Measurements from ENCODE around the gene ARFGAP2.
A peak's percentile ranks its signal among the peaks of the same experiment; 100 is the strongest.

ARFGAP2 gene

DNA sequence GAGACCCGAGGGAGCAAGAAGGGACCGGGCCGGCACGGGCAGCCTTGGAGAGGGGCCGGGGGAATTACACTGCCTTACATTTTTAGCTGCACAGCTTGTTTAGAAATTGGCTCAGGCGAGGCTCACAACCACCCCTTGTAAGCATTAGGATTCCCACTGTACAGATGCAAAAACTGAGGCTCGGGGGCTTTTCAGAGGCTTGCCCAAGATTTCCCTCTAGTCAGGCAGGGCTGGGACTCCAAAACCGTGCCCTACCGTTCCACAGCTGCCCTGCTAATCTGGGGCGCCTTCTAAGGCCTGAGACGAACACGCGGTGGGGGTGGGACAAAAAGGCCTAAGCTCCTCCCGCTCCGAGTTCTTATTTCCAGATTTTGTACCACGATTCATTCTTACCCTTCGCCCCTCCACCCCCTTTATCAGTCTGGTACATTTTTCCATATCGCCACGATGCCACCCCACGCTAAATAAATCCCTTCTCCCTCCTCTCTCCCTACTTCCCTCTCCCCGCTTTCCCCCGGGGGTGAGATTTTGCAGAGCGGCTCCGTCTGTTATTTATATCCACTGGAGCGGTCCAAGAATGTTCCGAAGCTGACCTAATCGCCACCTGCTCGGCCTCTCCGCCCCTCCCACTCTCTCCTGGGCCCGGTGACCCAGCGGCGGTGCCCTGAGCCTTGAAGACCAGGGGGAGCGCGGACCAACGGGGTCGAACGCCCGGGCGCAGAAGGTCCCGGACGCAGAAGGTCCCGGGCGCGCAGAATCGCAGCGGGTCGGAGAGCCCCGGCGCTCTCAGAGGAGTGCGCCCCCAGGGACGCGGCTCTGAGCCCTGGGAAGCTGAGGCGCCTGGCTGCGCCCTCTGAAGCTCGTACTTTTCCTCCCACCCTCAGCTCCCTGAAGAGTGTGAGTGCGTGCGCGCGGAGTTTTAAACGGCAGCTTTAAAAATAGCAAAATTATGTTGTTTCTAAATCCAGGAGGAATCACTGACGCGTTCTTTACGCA lies 10.3 kb upstream of the ARFGAP2 start:
- peak; percentile 24 for DNase-seq (ENCODE audit: low spot score)

DNA sequence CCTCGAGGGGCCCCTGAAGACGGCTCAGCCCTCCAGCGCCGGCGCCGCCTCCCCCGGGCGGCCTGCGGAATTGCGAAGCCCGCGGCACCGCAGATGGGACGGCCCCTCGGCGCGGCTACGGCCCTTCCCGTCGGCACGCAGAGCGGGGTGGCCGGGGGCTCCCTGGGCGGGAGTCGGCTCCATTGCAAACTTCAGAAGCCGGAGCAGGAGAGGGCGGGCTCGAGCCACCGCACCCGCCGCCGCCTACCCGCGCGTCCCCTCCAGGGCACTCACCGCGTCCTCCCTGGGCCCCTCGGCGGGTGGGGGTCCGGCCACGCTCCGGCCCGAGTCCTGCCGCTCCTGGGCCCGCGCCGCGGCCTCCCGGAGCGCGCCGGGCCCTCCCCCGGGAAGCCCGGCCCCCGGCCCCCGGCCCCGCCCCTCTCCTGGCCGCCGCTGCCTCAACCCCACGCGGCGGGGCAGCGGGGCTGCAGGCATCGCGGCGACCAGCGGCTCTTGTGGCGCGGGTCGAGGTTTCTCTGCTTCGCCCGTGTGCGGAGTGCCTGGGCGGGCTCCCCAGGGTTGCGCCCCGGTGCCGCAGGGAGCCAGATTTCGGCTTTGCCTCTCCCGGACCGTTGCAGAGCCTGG lies 9.5 kb upstream of the ARFGAP2 start, which contains the start of gene PACSIN3:
Gene PACSIN3, minus strand, starts transcription at position 359 of the 624 bp plus-strand sequence. CDS start 3,707 bp downstream, outside the sequence.
- DNase-seq (ENCODE audit: low spot score), result peak; percentile 22

DNA sequence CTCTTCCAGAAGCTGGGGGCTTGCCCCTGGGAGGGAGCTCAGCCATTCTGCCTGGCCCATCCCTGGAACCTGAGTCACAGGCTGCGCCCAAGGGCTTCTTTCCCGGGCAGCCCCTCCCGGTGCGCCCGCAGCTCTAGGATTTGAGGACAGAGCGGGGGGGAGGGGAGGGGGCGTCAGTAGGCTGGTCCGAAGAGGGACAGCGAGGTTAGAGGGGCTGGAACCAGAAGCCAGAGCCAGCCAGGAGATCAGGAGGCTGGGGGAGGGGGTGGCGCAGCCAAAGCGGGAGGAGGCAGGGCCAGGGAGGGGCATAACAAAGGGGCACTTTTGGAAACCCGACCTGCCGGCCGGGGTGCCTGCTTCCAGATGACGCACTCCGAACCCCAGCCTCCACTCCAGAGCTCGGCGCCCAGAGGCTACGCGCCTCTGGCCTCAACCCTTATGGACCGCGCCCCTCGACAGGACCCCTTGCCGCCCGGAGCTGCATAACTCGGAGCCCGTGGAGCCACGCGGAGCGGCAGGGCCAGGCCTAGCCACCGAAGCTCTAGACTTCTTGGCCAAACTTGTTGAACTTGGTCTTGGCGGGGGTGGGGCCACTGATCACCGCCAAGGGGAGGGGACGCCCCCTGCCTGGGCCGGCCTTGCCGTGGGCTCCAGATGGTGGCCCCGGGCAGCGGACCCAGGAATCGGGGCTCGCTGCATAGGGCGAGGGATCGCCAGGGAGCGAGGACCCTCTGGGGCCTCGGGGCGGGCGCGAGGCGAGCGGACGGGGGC lies 8.8 kb upstream of the ARFGAP2 start:
- no peak for DNase-seq (ENCODE audit: low spot score)

DNA sequence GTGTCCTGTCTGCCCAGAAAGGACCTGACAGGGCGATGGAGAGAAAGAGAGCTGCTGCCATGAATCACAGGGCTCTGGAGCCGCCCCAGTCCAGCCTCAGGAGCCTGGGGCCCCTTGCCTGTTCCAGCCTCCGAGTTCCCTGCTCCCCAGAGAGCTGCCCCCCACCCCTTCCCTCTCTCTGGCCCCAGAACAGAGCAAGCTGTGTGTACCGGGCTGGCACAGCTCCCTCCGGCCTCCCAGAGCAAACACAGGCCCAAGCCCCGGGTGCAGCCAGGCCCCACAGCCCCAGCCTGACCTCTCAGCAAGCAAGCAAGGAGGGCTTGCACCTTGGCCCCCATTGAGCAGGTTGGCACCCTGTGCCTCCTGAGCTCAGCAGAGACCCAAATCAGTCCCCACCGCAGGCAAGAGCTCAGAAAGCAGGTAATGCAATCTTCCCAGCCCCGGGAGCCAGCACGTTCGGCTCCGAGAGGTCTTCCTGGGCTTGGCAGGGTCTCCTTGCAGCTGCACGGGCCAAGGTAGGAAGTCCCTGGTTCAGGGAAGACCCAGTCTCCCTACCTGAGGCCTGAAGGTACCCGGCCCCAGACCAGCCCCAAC lies 8.1 kb upstream of the ARFGAP2 start:
- no peak for DNase-seq (ENCODE audit: low spot score)

DNA sequence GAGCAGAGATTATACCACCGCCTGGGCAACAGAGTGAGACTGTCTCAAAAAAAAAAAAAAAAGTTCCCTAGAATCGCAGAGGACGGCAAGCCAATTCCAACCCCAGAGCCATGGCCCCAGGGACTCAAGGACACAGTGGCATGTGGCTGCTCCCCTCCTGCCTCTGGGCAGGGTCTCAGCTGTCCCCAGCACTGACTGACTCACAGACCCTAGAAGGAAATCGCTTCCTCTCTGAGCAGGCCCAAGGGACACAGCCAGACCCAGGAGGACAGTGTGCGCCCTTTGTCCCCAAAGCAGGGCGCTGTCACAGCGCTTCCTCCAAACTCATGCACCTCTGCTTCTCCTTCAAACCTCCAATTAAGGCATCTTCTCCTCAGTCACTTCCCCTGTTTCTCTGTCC lies 7.3 kb upstream of the ARFGAP2 start:
- DNase-seq (ENCODE audit: low spot score), result no peak

DNA sequence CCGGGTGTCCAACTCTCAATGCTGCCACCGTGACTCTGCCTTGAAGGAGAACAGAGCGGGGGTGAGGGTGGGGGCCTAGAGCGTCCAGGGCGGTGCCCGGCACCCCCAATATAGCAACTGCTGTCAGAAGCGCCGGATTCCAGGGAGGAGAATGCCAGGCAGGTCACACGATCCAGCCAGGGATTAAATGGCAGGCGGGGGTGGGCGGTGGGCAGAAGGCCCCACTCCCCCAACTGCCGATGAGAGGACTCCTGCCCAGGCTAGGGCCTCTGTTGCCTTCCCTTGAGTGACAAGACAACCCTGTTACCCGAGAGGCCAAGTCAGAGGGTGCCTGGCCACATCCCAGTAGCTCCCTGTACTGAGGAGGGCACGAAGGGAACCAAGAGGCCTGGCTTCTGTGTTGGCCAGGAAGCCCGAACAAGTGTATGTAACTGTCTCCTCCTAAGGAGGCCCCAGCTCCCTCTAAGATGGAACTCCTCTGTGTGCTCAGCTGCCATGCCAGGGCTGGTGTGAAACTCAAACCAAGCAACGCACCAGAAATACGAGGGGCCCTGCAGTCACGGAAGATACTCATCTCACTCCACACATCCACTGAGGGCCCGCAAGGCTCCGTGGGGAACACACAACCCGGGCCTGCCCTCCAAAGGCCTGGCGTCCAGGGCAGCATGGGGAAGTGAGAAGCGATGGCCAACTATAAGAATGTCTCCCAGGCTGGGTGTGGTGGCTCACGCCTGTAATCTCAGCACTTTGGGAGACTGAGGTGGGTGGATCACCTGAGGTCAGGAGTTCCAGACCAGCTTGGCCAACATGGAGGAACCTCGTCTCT lies 6.6 kb upstream of the ARFGAP2 start:
- no peak for DNase-seq (ENCODE audit: low spot score)

DNA sequence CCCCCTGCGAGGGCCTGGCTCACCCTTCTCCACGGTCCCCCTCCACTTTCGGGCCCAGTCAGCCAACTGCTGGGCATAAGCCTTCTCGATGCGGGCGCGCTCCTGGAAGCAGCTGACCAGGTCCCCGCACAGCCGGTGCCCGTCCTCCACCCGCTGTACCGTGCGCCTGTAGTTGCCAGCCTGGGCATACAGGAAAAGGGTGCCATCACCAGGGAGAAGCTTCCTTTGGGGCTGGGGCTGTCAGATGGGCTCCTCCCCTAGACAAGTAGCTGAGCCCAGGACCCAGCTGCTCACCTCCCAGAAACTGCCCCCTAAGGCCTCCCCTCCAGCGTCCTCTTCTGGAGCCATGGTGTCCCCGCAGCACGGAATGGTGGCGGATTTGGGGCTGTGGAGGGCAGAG lies 5.7 kb upstream of the ARFGAP2 start:
- DNase-seq (ENCODE audit: low spot score), result no peak

DNA sequence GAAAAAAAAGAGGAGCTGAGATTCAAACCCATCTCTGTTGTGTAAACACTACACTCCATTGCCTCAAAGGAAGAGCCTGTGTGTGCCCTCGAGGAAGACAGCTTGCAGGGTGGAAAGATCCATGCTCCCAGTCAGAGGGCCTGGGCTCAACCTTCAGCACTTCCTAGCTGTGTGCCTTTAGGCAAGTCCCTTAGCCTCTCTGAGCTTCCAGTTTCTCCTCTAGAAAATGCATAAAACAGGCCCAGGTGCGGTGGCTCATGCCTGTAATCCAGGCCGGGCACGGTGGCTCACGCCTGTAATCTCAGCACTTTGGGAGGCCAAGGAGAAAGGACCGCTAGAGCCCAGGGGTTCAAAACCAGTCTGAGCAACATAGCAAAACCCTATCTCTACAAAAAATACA lies 4.6 kb upstream of the ARFGAP2 start:
- DNase-seq (ENCODE audit: low spot score), result no peak

DNA sequence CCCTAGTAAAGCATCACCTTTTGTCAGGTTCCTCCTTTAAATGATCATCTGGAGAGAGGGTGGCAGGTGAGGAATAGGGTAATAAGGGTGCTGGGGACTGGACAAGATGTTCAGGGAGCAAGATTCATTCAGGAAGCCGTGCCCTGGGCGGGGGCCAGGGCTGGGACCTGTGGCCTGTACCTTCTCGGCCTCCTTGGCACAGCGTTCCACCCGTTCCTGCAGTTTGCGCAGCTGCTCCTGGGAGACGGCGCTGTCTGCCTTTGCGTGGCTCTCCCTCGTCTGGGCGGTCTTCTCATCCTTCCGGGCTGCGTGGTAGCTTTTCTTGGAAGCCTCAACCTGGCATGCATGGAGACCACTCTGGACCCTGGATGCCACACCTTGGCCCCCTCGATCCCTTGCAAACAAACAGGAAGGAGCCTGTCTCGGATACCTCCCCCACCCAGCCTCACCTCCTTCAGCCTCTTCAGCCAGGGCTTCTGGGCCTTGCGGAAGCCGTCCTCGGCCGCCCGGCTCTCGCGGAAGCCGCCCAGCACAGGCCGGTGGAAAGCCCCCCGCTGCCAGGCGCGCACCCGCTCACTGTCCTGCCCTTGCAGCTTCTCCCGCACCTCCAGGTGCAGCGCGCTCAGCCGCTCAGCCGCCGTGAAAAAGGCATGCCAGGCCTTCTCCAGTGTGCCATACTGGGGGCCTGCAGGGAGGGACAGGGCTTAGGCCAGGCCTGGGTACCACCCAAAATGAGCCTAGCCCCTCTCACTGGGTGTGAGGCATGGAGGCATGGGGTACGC lies 3.5 kb upstream of the ARFGAP2 start:
- DNase-seq (ENCODE audit: low spot score), result no peak

DNA sequence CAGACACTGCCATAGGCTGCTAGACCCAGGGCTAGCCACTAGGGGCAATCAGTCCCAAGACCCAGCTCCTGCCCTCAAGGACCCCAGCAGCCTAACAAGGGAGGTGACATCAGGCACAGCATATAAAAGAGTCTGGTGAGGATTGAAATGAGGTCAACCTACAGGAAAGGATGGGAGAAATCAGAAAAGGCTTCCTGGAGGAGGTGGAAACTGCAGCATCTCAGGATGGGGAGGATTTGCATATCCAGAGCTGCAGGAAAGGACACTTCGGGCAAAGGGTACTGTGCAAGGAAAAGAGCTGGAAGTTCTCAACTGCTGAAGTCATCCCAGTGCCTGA lies 2.9 kb upstream of the ARFGAP2 start:
- DNase-seq (ENCODE audit: low spot score), result peak; percentile 40

DNA sequence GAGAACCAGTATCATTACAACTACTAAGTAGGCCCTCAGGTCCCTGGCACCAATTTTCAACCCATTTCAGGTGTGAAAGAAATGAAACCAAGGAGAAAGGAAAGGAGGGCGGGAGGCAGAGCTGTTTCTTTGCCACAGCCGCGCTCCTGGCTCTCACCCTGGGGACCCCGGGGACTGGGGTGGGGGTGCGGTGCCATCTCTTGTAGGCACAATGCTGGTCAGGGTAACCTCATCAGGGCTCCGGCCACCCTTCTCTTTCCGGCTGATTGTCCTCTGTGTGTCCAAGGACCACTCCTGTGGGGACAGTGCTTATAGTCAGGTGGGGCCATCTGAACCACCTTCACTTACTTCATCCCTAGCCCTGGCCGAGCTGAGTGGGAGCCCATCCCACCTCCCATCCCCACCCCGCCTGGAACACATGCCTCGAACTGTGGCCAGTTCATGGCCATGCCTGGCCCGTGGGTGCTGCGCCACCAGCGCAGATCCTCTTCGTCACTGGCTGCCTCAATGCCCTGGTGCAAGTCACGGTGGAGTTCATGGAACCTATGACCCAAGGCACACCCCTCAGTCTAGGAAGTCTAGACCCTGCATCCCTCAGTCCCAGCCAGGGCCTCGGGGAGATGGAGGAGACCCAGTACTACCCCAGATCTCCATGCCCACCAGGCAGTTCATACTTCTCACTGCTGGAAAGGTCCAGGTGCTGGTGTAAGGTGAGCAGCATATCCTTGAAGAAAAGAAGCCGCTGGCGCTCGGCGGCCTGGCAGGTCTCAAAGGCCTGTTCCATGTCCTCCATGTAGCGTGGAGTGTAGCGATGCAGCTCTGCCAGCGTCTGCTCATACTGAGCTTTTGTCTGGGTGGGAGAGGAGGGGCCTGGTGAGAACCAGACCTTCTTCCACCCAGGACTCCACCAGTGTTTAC lies 2.3 kb upstream of the ARFGAP2 start:
- DNase-seq (ENCODE audit: low spot score), result no peak

DNA sequence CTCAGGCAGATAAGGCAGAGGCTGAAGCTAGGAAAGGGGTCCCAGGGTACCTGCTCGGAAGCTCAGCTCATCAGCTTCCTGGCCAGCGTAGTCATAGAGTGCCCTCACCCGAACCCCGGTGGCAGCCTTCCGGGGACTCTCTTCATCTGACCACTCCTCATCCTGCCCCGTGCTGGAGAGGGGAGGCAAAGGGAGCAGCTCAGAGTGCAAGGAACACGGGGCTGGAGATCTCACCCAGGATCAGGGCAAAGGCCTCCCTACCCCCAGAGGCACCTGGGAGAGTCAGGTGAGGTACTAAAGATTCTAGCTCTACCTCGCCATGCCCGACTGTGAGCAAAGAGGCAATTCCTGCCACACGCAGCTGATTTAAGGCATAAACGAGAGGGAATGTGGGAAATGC lies 1.6 kb upstream of the ARFGAP2 start:
- no peak for DNase-seq (ENCODE audit: low spot score)

DNA sequence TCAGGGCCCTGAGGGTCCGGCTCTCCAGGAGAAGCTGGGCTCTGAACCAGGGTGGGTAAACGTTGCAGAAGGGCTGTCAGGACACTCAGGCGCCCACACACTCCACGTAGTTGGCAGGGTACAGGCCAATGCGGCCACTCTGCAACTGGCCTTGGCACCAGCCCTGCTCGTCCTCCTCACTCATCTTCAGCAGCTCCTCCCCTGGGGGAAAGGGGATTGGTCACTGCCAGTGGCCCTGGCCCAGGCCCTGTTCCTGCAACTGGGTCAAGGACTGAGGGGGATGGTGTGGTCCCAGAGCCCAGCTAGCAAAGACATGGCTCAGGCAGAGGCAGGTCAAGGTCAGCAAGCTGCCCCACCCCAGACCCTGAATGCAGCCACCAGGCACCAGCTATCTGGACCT lies 1.2 kb upstream of the ARFGAP2 start:
- no peak for DNase-seq (ENCODE audit: low spot score)

DNA sequence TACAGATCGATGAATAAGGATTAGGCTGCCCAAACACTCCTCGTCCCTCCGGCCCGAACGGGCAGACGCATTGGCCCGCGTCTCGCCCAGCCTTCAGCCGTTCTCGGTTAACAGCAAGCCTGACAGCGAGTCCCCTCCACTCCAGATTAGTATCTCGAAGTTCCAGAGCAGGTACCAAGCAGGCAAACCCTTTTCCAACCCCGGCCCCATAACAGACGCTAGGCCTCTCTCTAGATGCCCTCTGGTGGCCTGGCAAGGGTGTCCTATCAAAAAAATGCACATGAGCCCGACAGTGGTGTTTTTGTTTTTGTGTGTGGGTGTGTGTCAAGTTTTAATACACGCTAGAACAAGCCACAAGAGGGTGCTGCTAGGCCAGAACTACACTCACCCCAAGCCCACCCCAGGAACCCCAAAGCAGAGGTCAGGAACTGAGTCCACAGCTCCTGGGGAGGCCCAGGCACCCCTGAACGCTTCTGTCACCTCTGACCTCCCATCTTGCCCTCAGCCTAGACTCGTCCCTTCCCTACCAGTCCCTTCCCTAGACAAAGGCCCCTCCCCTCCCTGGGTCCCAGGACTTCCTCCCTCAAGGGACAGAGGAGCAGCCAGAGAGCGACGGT lies 658 bp upstream of the ARFGAP2 start:
- DNase-seq (ENCODE audit: low spot score), result peak; percentile 87

DNA sequence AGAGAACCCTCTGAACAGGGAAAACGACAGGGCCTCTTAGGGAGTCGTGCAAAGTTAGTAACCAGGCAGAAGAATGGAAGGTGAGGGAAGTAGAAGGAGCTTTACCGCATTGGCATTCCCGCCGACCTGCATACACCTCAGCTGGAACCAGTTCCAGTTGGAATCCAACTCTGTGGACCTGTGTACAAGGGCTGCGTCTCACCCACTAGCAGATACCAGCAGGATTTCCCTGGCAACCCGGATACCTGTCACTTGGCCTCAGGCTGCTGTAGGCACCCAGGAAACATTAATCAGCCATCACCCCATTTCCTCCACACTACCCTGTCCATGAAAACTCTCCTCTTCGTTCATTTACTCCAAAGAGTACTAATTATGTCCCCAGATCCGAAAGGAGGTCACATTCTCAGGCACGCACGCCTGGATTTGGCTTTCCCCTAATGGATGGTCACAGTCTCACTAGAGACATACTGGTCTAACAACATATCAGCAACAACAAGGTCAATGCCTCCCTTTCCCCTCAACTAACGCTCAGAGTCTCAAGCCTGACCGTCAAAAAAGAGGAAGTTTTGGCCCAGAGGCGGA lies 842 bp downstream of the ARFGAP2 start:
- DNase-seq (ENCODE audit: low spot score), result no peak

DNA sequence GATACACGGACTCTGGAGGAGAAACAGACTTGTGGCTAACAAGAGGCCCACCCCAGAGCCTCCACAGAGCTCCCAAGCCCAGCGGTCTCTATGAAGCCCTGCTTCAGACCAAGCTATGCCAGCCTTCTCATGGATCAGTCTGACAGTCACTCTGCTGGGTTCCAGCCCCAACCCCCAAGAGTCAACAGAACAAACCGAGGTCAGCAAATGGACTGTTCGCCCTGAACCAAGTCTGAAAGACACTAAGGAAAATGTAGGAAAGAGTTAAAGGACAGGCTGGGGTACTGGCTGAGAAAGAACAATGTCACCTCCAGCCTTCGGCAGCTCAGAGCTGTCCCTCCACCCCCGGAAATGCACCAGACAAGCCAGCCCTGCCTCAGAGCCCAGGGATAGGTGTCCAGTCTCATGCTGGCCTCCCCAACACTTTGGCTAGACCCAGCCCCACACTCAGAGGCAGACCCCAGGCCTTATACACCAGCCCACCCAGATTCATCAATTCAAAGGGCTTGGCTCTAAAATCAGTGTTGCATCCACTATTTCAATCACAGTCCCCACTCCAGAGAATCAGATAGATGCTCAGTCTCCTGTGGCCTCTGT lies 3.8 kb downstream of the ARFGAP2 start:
- no peak for DNase-seq (ENCODE audit: low spot score)

DNA sequence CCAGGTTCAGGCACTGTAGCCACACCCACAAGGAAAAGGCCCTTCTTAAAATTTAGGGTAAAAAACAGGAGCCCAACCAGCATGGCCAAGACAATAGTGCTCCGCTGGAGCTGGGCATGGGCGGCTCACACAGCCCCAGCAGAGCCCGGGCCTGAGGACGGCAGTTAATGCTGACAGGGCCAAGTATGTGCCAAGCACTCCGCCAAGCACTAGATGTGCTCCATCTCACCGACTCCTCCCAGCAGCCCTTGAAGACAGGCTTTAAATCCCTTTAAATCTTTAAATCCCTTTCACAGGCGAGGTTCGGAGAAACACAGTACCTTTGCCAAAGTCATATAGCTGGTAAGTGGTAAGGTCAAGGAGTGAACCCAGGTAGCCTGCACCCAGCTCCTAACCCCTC lies 4.8 kb downstream of the ARFGAP2 start:
- no peak for DNase-seq (ENCODE audit: low spot score)

Data from CD4-positive, alpha-beta T cell treated with Interleukin-15 for 4 hours (primary cell).